K562 (cell line): ENCODE data around the gene SLC6A13. TPM values are rescaled to one million over a fixed set of nuclear protein-coding genes. Genes with fewer than 3 reads are reported as not detected.

ENCODE experiments used
- ATAC-seq: fragments of 200-7000 bp; cut with Tn5 transposase; 3 replicates; pipeline ENCODE4 v1.9.1; 2020; ENCODE audit warnings: moderate library complexity
- BruUV-seq: library from RNA; stranded (reverse); fragments of 400-500 nt; replicated peaks from 2 replicates; lab custom pipeline; 2021; lab: Mats Ljungman, UMichigan
- CTCF ChIA-PET: fragments of 300-600 bp; formaldehyde crosslinking; extraction: SDS; loops from one replicate; lab custom pipeline; 2021; ENCODE audit warnings: low intra/inter-chr PET ratio; lab: Yijun Ruan, JAX
- POLR2A ChIA-PET: fragments of 300-600, 350-650 bp; sonication (Branson Sonifier 250); formaldehyde crosslinking; extraction: SDS; loops from one replicate; lab custom pipeline; 2021; ENCODE audit warnings: antibody characterized with exemption, inconsistent platforms; lab: Yijun Ruan, JAX
- DNase-seq, 4 experiments: peaks; one replicate each; pipeline versions ENCODE4 v3.0.0 to v3.0.0-alpha.2; 2011 to 2018; ENCODE audit warnings: low spot score in 3 of 4, mixed read lengths in 3 of 4; ENCODE audit errors: extremely low read depth in 1 of 4
- FAIRE-seq: peaks from 2 replicates; lab custom pipeline; 2011; peaks lifted over from hg19 to GRCh38; lab: Jason Lieb, UNC
- H2AFZ ChIP-seq: 2 replicates; pipeline ENCODE4 v1.6.0; 2011; ENCODE audit warnings: low read depth, low read length, control low read depth, inconsistent platforms
- H3K27ac ChIP-seq: fragments of 200-600 bp; 3 replicates; pipeline ENCODE4 v1.8.0; 2011; ENCODE audit warnings: low read depth, mild to moderate bottlenecking, control low read depth, inconsistent platforms, low read length, moderate library complexity, mixed read lengths; ENCODE audit errors: extremely low read depth
- H3K27me3 ChIP-seq, 2 experiments: fragments of 300-600 bp in 1 of 2; 2 replicates in 1 of 2; 3 replicates in 1 of 2; pipeline versions ENCODE4 v1.6.0 to v1.8.0; 2011; ENCODE audit warnings: inconsistent platforms in 2 of 2, low read length in 2 of 2, mild to moderate bottlenecking in 1 of 2, mixed read lengths in 1 of 2, moderate library complexity in 1 of 2; ENCODE audit not compliant: control insufficient read depth in 2 of 2, insufficient read depth in 2 of 2
- H3K36me3 ChIP-seq: fragments of 300-600 bp; 3 replicates; pipeline ENCODE4 v1.8.0; 2011; ENCODE audit warnings: mild to moderate bottlenecking, low read length, inconsistent platforms; ENCODE audit not compliant: control insufficient read depth, insufficient read depth
- H3K4me1 ChIP-seq, 2 experiments: fragments of 200-600 bp in 1 of 2; replicated peaks in 1 of 2; 2 replicates in 1 of 2; 3 replicates in 1 of 2; pipeline versions ENCODE4 v1.5.1 to v1.8.0; 2011; ENCODE audit warnings: inconsistent platforms in 2 of 2, low read length in 2 of 2, mild to moderate bottlenecking in 1 of 2, mixed read lengths in 1 of 2, moderate library complexity in 1 of 2; ENCODE audit not compliant: control insufficient read depth in 2 of 2, insufficient read depth in 2 of 2
- H3K4me2 ChIP-seq: 2 replicates; pipeline ENCODE4 v1.6.1; 2011; ENCODE audit warnings: low read length, control low read depth, inconsistent platforms, mixed read lengths; ENCODE audit not compliant: insufficient read depth
- H3K4me3 ChIP-seq: fragments of 200-600 bp; sonication (generic), shearing (Covaris generic); 2 replicates; pipeline ENCODE4 v1.5.1; 2016; ENCODE audit warnings: control low read depth, inconsistent platforms
- H3K79me2 ChIP-seq: fragments of 200-600 bp; 3 replicates; pipeline ENCODE4 v1.8.0; 2011; ENCODE audit warnings: low read length, inconsistent platforms; ENCODE audit not compliant: control insufficient read depth, insufficient read depth
- H3K9ac ChIP-seq, 2 experiments: 2 replicates each; pipeline versions ENCODE4 v1.6.0 to v1.6.1; 2011; ENCODE audit warnings: low read depth in 2 of 2, low read length in 2 of 2, control low read depth in 1 of 2, inconsistent platforms in 1 of 2, mild to moderate bottlenecking in 1 of 2, mixed read lengths in 1 of 2; ENCODE audit not compliant: insufficient read depth in 1 of 2
- H3K9me1 ChIP-seq: one replicate; pipeline ENCODE4 v1.6.0; 2011; ENCODE audit warnings: inconsistent platforms, mild to moderate bottlenecking, low read length, moderate library complexity; ENCODE audit not compliant: control insufficient read depth, insufficient read depth
- H3K9me3 ChIP-seq: replicated peaks from 2 replicates; pipeline ENCODE4 v1.5.1; 2011; ENCODE audit warnings: low read depth, low read length, inconsistent platforms; ENCODE audit not compliant: control insufficient read depth, insufficient read depth
- H4K20me1 ChIP-seq: replicated peaks from 2 replicates; pipeline ENCODE4 v1.6.1; 2011; ENCODE audit warnings: low read length, inconsistent platforms, mixed read lengths; ENCODE audit not compliant: control insufficient read depth, insufficient read depth
- ESRRA ChIP-seq: fragments of 450-650 bp; IDR thresholded peaks from 2 replicates; pipeline ENCODE4 v1.6.1; 2014; ENCODE audit warnings: low read depth, mild to moderate bottlenecking, moderate library complexity, borderline replicate concordance
- GTF2F1 ChIP-seq: IDR thresholded peaks from 2 replicates; pipeline ENCODE4 v1.6.1; 2011; ENCODE audit warnings: low read depth, low read length, improper control_type of control experiment
- KDM2B ChIP-seq: fragments of 250-450 bp; sonication (Bioruptor Pico); IDR thresholded peaks from 2 replicates; pipeline ENCODE4 v1.8.0; 2021; ENCODE audit warnings: mild to moderate bottlenecking, moderate library complexity
- KHSRP ChIP-seq: fragments of 450-650 bp; IDR thresholded peaks from 2 replicates; pipeline ENCODE4 v1.6.1; 2017
- MCM5 ChIP-seq: fragments of 450-650 bp; IDR thresholded peaks from 2 replicates; pipeline ENCODE4 v1.6.1; 2016; ENCODE audit warnings: low read depth
- MYC ChIP-seq, 2 experiments: fragments of 250-450 bp in 1 of 2; sonication (Bioruptor Pico) in 1 of 2; IDR thresholded peaks; 2 replicates each; pipeline versions ENCODE4 v1.5.1 to v1.6.1; 2012 to 2021; ENCODE audit warnings: low read depth in 2 of 2, borderline replicate concordance in 1 of 2, improper control_type of control experiment in 1 of 2, low read length in 1 of 2, mild to moderate bottlenecking in 1 of 2, moderate library complexity in 1 of 2
- TCFL5 ChIP-seq: fragments of 250-450 bp; sonication (Bioruptor Pico); conservative IDR thresholded peaks from 2 replicates; pipeline ENCODE4 v1.6.1; 2021; ENCODE audit warnings: mild to moderate bottlenecking, moderate library complexity, matching md5 sums
- ZNF311 ChIP-seq: fragments of 250-450 bp; sonication (Bioruptor Pico); IDR thresholded peaks from 2 replicates; pipeline ENCODE4 v1.4.0; 2020; ENCODE audit warnings: mild to moderate bottlenecking, moderate library complexity
- ZNF444 ChIP-seq: fragments of 250-450 bp; sonication (Bioruptor Pico); IDR thresholded peaks from 2 replicates; pipeline ENCODE4 v1.4.0; 2020; ENCODE audit warnings: mild to moderate bottlenecking, moderate library complexity
- WGBS: fragments of 100-300 bp; shearing (Covaris generic); methylation state at CpG from one replicate; pipeline ENCODE4 v1.1.6; 2016; ENCODE audit warnings: low coverage, mixed read lengths; ENCODE audit not compliant: insufficient coverage; ENCODE audit errors: missing lambda C conversion rate; 5-methylcytosine and 5-hydroxymethylcytosine counted together
- in situ Hi-C: fragments of 300-500 bp; cut with MboI; formaldehyde crosslinking; loops from 4 replicates; pipeline ENCODE4 v1.15.0; 2018; ENCODE audit warnings: inconsistent platforms, mixed read lengths
- intact Hi-C: fragments of 100-400 bp; cut with micrococcal nuclease; formaldehyde crosslinking; loops from 2 replicates; pipeline ENCODE4 v1.14.2; 2022
- polyA plus RNA-seq, 8 experiments: library from polyadenylated mRNA; depleted of rRNA in 4 of 8; stranded (reverse) in 5 of 8; unstranded in 3 of 8; fragments of >200 nt; fragmentation: Nextera tagmentation in 2 of 8; fragmentation: Illumina TruSeq in 1 of 8; extraction: Ambion mirVana in 2 of 8; extraction: Trizol in 1 of 8; gene quantifications; 2 replicates each; pipeline versions ENCODE4 v1.2.1 to v1.2.3, GENCODE V29; 2011 to 2014; ENCODE audit warnings: inconsistent platforms in 1 of 8, missing spikeins in 1 of 8
- total RNA-seq, 7 experiments: library from RNA; depleted of rRNA in 6 of 7; stranded (reverse); fragments of >200 nt in 6 of 7; fragmentation: Illumina TruSeq in 2 of 7; extraction: Trizol in 2 of 7; gene quantifications; 2 replicates each; pipeline versions ENCODE4 v1.2.1 to v1.2.3, GENCODE V29; 2011 to 2021; ENCODE audit warnings: low replicate concordance in 1 of 7
- TF ChIP-seq, protein P1 (sequence below): fragments of 450-650 bp; IDR thresholded peaks from 2 replicates; pipeline ENCODE4 v1.7.1; 2018; ENCODE audit warnings: mild to moderate bottlenecking, low read depth; ENCODE audit not compliant: partially characterized antibody
- TF ChIP-seq, protein P2 (sequence below): fragments of 250-450 bp; sonication (Bioruptor Pico); IDR thresholded peaks from 2 replicates; pipeline ENCODE4 v1.8.0; 2021; ENCODE audit warnings: moderate library complexity, mild to moderate bottlenecking, inconsistent platforms

SLC6A13 gene
- total and polyA plus RNA-seq, 9 of the 15 experiments (the other 6 are each of a cell fraction or from before 2014, with no cell fraction given): 0.06 to 0.33 (median 0.22) TPM; not detected in 4

DNA sequence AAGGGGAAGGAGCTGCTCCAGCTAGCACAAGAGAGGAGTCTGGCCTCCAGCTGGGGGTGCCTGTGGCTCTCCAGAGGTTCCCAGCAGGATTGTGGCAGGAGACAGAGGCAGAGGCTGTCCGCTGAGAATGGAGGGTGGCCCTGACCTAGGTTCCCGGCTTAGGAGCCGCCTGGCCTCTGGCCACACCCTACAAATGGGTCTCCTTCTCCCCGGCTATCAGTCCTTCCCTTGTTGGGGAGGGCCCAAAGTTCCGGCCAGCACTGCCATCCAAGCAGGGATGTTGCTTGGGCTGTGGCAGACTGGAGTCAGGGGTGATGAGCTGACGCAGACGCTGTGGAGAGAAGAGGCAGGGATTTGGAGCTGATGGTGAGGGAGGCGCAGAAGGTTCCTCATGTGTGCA is 71.8 kb downstream of the SLC6A13 start:
- H3K27me3 ChIP-seq: peaks cover 14 to 57% of the 10 kb centered on the region in 2 experiments; a peak in 4 of 5 replicates
- ATAC-seq (no peak), DNase-seq (no peak), FAIRE-seq (no peak)
- no peaks in the 10 kb centered on the region for H3K9me3 ChIP-seq
- peaks cover 4% of the 10 kb centered on the region; the same call in 1 of the 2 replicates for H4K20me1 ChIP-seq
- no peak overlapping the region for H3K4me3 ChIP-seq
- no peak overlapping the region for H3K27ac ChIP-seq
- no TSS peak for BruUV-seq
- in situ Hi-C loops (no loop called here), intact Hi-C loops (no loop called here)
- TF ChIP-seq MCM5 (no peak), KDM2B (CRISPR knock-in tag) (no peak), MYC (IDR thresholded peaks at IDR 0.05; ENCODE audit: low read depth, low read length) (no peak), MYC (CRISPR knock-in tag; IDR thresholded peaks at IDR 0.05; ENCODE audit: borderline replicate concordance, low read depth) (no peak), GTF2F1 (no peak), ZNF311 (CRISPR knock-in tag) (no peak), TCFL5 (CRISPR knock-in tag) (no peak), ZNF444 (CRISPR knock-in tag) (no peak), KHSRP (no peak), ESRRA (no peak)
- TF ChIP-seq, protein P1, sequence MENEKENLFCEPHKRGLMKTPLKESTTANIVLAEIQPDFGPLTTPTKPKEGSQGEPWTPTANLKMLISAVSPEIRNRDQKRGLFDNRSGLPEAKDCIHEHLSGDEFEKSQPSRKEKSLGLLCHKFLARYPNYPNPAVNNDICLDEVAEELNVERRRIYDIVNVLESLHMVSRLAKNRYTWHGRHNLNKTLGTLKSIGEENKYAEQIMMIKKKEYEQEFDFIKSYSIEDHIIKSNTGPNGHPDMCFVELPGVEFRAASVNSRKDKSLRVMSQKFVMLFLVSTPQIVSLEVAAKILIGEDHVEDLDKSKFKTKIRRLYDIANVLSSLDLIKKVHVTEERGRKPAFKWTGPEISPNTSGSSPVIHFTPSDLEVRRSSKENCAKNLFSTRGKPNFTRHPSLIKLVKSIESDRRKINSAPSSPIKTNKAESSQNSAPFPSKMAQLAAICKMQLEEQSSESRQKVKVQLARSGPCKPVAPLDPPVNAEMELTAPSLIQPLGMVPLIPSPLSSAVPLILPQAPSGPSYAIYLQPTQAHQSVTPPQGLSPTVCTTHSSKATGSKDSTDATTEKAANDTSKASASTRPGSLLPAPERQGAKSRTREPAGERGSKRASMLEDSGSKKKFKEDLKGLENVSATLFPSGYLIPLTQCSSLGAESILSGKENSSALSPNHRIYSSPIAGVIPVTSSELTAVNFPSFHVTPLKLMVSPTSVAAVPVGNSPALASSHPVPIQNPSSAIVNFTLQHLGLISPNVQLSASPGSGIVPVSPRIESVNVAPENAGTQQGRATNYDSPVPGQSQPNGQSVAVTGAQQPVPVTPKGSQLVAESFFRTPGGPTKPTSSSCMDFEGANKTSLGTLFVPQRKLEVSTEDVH: no peak
- TF ChIP-seq, protein P2, sequence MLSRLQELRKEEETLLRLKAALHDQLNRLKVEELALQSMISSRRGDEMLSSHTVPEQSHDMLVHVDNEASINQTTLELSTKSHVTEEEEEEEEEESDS (CRISPR knock-in tag): no peak
- H3K79me2 ChIP-seq: no peaks in the 10 kb centered on the region
- H3K36me3 ChIP-seq: no peaks in the 10 kb centered on the region
- ChIA-PET POLR2A (interaction anchor here (0.6 kb wide), 1 partner anchor 73 kb away, joined by 3 read pairs; no protein-coding TSS in a partner anchor), CTCF (no interaction called here)
- H3K4me2 ChIP-seq: no peak overlapping the region
- peaks cover 0 to 6% of the 10 kb centered on the region in 2 experiments; a peak in 2 of 5 replicates for H3K4me1 ChIP-seq
- 7% methylated on average over 7 of the region's 8 CpGs for WGBS
- H3K9me1 ChIP-seq: no peaks in the 10 kb centered on the region
- no peak overlapping the region for H2AFZ ChIP-seq
- no peak overlapping the region for H3K9ac ChIP-seq
